Choroid plexus epithelial cell (primary cell): ENCODE data around the gene ENPP3.

Experiments used
- DNase-seq: peaks from one replicate; pipeline ENCODE4 v3.0.0-alpha.2; 2010; ENCODE audit warnings: low read depth
- H3K4me3 ChIP-seq: 2 replicates; pipeline ENCODE4 v1.5.1; 2011; ENCODE audit warnings: low read depth, mild to moderate bottlenecking, control low read depth, low read length, moderate library complexity
- CTCF ChIP-seq: conservative IDR thresholded peaks from 2 replicates; pipeline ENCODE4 v1.5.1; 2011; ENCODE audit warnings: low read depth, mild to moderate bottlenecking, control low read depth, inconsistent platforms, low read length, moderate library complexity

ENPP3 gene

GRCh38 chr6:131631625-131632289 is 5.3 kb upstream of the ENPP3 start:
- no peak for TF ChIP-seq CTCF

GRCh38 chr6:131635384-131636340 is 1.4 kb upstream of the ENPP3 start:
- no peak overlapping the region for H3K4me3 ChIP-seq
- DNase-seq = no peak
- TF ChIP-seq CTCF = no peak

More at GRCh38 chr6:131631625-131632289, 5.3 kb upstream of the ENPP3 start:
- no peak for DNase-seq
- no peak overlapping the region for H3K4me3 ChIP-seq

- H3K4me3 ChIP-seq = no peak overlapping the region
- DNase-seq = no peak
- TF ChIP-seq CTCF = no peak
Measured at GRCh38 chr6:131638013-131638412, 911 bp downstream of the ENPP3 start.

- no peak overlapping the region for H3K4me3 ChIP-seq
- TF ChIP-seq CTCF = no peak
- no peak for DNase-seq
Measured at GRCh38 chr6:131640100-131640499, 3.0 kb downstream of the ENPP3 start.

DNA sequence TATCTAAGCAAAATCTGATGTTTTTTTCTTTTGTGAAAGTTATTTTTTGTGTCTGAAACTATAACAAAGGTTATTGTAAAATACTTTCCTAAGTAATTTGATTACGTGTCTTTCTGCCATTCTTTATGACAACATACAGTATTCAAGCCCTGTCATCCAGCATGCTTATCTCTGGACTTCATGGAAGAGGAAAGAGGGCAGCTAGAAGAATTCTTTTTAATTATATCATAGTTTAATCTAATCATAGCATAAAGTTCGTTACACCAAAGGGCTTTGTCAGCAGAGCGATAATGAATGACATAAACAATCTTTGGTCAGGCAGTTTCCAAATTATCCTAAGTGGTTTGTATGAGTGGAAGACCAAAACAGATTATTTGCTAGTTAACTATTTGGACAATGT is 3.5 kb downstream of the ENPP3 start:
- H3K4me3 ChIP-seq = no peak overlapping the region
- no peak for DNase-seq

DNA sequence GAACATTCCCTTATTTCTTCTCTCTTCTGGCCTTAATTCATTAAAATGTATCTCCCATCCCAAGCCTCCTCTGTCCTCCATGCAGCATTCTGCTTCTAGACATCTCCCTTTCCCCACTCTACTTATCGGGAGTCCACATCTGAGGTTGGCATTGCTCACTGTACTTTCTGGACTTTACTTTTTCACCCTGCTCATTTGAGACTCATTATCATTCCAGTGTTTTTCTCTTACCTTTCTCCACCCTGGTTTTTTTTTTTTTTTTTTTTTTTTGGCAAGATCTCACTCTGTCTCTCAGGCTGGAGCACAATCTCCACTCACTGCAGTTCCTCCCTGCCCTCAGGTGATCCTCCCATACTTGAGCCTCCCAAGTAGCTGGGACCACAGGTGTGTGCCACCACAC is 4.5 kb downstream of the ENPP3 start:
- TF ChIP-seq CTCF = no peak
- DNase-seq = no peak
- no peak overlapping the region for H3K4me3 ChIP-seq

More for the DNA sequence above, 3.5 kb downstream of the ENPP3 start:
- no peak for TF ChIP-seq CTCF
